Measurements from ENCODE around the gene CBX2.

CBX2 gene

DNA sequence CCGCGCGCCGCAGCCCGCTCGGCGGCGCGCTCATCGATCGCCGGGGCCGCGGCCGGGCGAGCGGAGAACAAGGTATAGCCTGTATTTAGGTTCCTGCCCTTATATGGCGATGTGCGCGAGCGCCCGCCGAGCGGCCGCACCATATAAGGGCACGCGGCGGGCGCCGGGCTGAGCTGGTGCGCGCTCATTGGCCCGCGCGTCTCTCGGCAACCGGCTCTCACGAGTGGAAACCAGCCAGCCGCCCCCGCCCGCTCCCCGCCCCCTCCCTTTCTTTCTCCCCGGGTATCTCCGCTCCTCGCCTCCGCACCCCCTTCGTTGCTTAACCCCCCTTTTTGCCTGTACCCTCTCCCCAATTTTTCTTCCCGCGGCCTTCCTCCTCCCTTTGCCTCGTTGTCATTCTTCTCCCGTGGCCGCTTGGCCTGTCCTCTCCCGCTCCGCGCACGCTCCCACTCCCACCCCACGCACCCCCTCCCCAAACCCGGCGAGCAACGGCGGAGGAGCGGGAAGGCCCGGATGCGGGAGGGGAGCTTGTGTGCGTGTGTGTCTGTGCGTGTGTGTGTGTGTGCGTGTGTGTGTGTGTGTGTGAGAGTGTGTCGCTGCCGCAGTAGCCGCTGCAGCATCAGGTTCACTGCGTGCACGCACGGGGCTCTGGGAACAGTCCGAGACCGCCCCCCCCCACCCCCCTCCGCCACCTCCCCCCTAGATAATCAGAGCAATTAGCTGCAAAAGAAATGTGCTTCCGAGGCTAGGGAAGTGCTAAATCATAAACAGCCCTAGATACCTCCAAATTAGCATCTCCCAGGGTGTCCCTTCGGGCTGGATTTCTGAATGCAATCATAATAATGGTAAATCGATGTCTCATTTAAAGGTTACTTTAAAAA, 32.4 kb downstream of the CBX2 start:
- H3K4me1 ChIP-seq (ENCODE audit: insufficient read depth, low read length, severe bottlenecking): peaks cover 38% of the 10 kb centered on the region
- no peaks in the 10 kb centered on the region for H3K9me2 ChIP-seq (ENCODE audit: low read depth, low read length)
- peak overlapping the region; percentile 67 for H3K4me3 ChIP-seq (ENCODE audit: low read depth, low read length, poor library complexity, severe bottlenecking)
- no peaks in the 10 kb centered on the region for H3K9me3 ChIP-seq (ENCODE audit: low read length)
- H3K79me2 ChIP-seq (ENCODE audit: insufficient read depth, low read length): no peaks in the 10 kb centered on the region
- TF ChIP-seq EZH2 (IDR thresholded peaks at IDR 0.05; ENCODE audit: borderline replicate concordance, low read length) (no peak), CTCF (IDR thresholded peaks at IDR 0.05; ENCODE audit: low read length) (no peak)
- H3K4me2 ChIP-seq (ENCODE audit: low read length): peak overlapping the region; percentile 92
- no peaks in the 10 kb centered on the region for H3F3A ChIP-seq (ENCODE audit: insufficient read depth, low read length)
- H4K20me1 ChIP-seq (ENCODE audit: insufficient read depth, low read length): no peaks in the 10 kb centered on the region
- no peaks in the 10 kb centered on the region for H3K27me3 ChIP-seq (ENCODE audit: insufficient read depth, low read length)
- no peak overlapping the region for H2AFZ ChIP-seq (ENCODE audit: low read length)
- peak overlapping the region; percentile 79 for H3K27ac ChIP-seq (ENCODE audit: low read depth, low read length, poor library complexity, severe bottlenecking)
- peak overlapping the region; percentile 85 for H3K9ac ChIP-seq (ENCODE audit: low read length)
- no peaks in the 10 kb centered on the region for H3K36me3 ChIP-seq (ENCODE audit: insufficient read depth, low read length)

DNA sequence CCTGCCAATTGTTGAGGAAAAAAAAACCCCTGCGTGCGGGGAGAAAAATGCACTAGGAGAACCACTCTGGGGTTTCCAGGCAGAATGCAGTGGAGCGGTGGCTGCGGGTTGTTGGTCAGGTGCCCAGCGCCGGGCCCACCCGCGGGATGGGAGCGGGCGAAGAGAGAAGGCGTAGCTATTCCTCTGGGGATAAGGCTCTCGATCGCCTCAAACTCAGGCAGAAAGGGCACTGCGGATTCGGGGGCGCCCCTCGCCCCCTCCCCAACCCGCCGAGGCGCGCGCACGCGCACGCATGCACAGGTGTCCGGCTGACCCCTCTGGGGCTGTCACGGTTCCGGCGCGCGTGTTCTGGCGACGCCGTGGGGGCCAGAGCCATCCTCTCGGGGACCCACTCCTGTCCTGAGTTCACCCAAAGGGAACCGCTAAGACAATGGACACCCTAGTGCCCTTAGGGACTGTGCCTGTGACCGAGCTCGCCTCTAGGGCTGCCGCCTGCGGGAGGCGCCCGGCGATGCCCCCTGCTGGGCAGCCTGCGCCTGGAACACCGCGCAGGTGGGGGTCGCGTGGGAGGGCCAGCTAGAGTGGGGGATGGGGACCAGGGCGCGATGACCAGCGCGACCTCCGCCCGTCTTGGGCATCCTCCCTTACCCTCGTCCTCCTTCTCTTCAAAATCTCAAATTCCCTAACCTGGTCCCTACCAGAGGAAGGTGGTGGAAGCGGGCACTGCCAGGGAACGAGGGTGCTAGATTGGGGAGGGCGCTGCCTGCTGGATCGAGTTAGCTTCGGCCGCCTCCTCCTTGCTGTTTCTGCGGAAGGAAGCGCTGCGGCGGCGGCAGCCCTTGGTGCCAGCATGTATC, 33.3 kb downstream of the CBX2 start:
- Histone ChIP-seq H3K9me2 (ENCODE audit: low read depth, low read length) (no peaks in the 10 kb centered on the region), H3K27ac (ENCODE audit: low read depth, low read length, poor library complexity, severe bottlenecking) (peak overlapping the region; percentile 79), H3K36me3 (ENCODE audit: insufficient read depth, low read length) (no peaks in the 10 kb centered on the region), H4K20me1 (ENCODE audit: insufficient read depth, low read length) (no peaks in the 10 kb centered on the region), H3K4me3 (ENCODE audit: low read depth, low read length, poor library complexity, severe bottlenecking) (peak overlapping the region; percentile 67), H3K4me2 (ENCODE audit: low read length) (peak overlapping the region; percentile 92), H3F3A (ENCODE audit: insufficient read depth, low read length) (no peaks in the 10 kb centered on the region), H2AFZ (ENCODE audit: low read length) (no peak overlapping the region), H3K9me3 (ENCODE audit: low read length) (no peaks in the 10 kb centered on the region), H3K4me1 (ENCODE audit: insufficient read depth, low read length, severe bottlenecking) (peaks cover 38% of the 10 kb centered on the region), H3K27me3 (ENCODE audit: insufficient read depth, low read length) (no peaks in the 10 kb centered on the region), H3K9ac (ENCODE audit: low read length) (peak overlapping the region; percentile 79), H3K79me2 (ENCODE audit: insufficient read depth, low read length) (no peaks in the 10 kb centered on the region)
- TF ChIP-seq CTCF (IDR thresholded peaks at IDR 0.05; ENCODE audit: low read length) (peak; percentile 87), EZH2 (IDR thresholded peaks at IDR 0.05; ENCODE audit: borderline replicate concordance, low read length) (no peak)

- peak overlapping the region; percentile 79 for H3K9ac ChIP-seq (ENCODE audit: low read length)
- no peaks in the 10 kb centered on the region for H3K27me3 ChIP-seq (ENCODE audit: insufficient read depth, low read length)
- H3K4me3 ChIP-seq (ENCODE audit: low read depth, low read length, poor library complexity, severe bottlenecking): peak overlapping the region; percentile 67
- H4K20me1 ChIP-seq (ENCODE audit: insufficient read depth, low read length): no peaks in the 10 kb centered on the region
- no peak overlapping the region for H2AFZ ChIP-seq (ENCODE audit: low read length)
- H3K9me3 ChIP-seq (ENCODE audit: low read length): no peaks in the 10 kb centered on the region
- H3K4me1 ChIP-seq (ENCODE audit: insufficient read depth, low read length, severe bottlenecking): peaks cover 38% of the 10 kb centered on the region
- no peaks in the 10 kb centered on the region for H3K79me2 ChIP-seq (ENCODE audit: insufficient read depth, low read length)
- H3F3A ChIP-seq (ENCODE audit: insufficient read depth, low read length): no peaks in the 10 kb centered on the region
- peak overlapping the region; percentile 79 for H3K27ac ChIP-seq (ENCODE audit: low read depth, low read length, poor library complexity, severe bottlenecking)
- H3K9me2 ChIP-seq (ENCODE audit: low read depth, low read length): no peaks in the 10 kb centered on the region
- H3K4me2 ChIP-seq (ENCODE audit: low read length): peak overlapping the region; percentile 92
- TF ChIP-seq EZH2 (IDR thresholded peaks at IDR 0.05; ENCODE audit: borderline replicate concordance, low read length) (no peak), CTCF (IDR thresholded peaks at IDR 0.05; ENCODE audit: low read length) (no peak)
- no peaks in the 10 kb centered on the region for H3K36me3 ChIP-seq (ENCODE audit: insufficient read depth, low read length)
Measured at GRCh38 chr17:79811868-79812352, 34.0 kb downstream of the CBX2 start.
